ENCODE data around the gene PACRG. TPM values are rescaled to one million over a fixed set of nuclear protein-coding genes. Genes with fewer than 3 reads are reported as not detected.

The PACRG gene
- total RNA-seq, 1 experiment from 2014 or later = 0.44 TPM

- TF ChIP-seq SMAD4 (CRISPR knock-in tag; IDR thresholded peaks at IDR 0.05) (no peak), ATF3 (CRISPR knock-in tag; conservative IDR thresholded peaks at IDR 0.05) (no peak), ZNF232 (CRISPR knock-in tag; IDR thresholded peaks at IDR 0.05) (no peak), STAT6 (CRISPR knock-in tag; conservative IDR thresholded peaks at IDR 0.05; ENCODE audit: low read depth) (no peak), PREB (CRISPR knock-in tag; IDR thresholded peaks at IDR 0.05; ENCODE audit: borderline replicate concordance) (no peak), ZNF263 (CRISPR knock-in tag; IDR thresholded peaks at IDR 0.05; ENCODE audit: low read depth) (no peak), NFATC4 (CRISPR knock-in tag; IDR thresholded peaks at IDR 0.05) (no peak), GRHL2 (CRISPR knock-in tag; IDR thresholded peaks at IDR 0.05; ENCODE audit: insufficient replicate concordance, severe bottlenecking) (no peak), ZNF396 (CRISPR knock-in tag; IDR thresholded peaks at IDR 0.05; ENCODE audit: borderline replicate concordance) (no peak), FOXP4 (CRISPR knock-in tag; IDR thresholded peaks at IDR 0.05) (no peak), ZNF281 (CRISPR knock-in tag; IDR thresholded peaks at IDR 0.05) (no peak), EMX1 (CRISPR knock-in tag; IDR thresholded peaks at IDR 0.05) (no peak), NR1H2 (CRISPR knock-in tag; IDR thresholded peaks at IDR 0.05) (no peak), JUN (CRISPR knock-in tag; IDR thresholded peaks at IDR 0.05) (no peak)
- no peak for ATAC-seq
- Mint-ChIP-seq H3K27me3 (ENCODE audit: low read depth) (no peaks in the 10 kb centered on the region), H3K4me1 (no peaks in the 10 kb centered on the region), H3K4me3 (no peak overlapping the region), H3K9me3 (peaks cover 21% of the 10 kb centered on the region), H3K27ac (no peak overlapping the region), H3K36me3 (no peaks in the 10 kb centered on the region)
- ChIA-PET CTCF (no interaction called here), POLR2A (no interaction called here)
- DNase-seq (ENCODE audit: low spot score) = no peak
Measured at GRCh38 chr6:163226836-163227485, 499.2 kb downstream of the PACRG start.

- POLR2A ChIA-PET = no interaction called here
- Mint-ChIP-seq H3K4me1 (peaks cover 5% of the 10 kb centered on the region), H3K4me3 (no peak overlapping the region), H3K27me3 (ENCODE audit: low read depth) (no peaks in the 10 kb centered on the region), H3K36me3 (no peaks in the 10 kb centered on the region), H3K27ac (no peak overlapping the region), H3K9me3 (peaks cover 21% of the 10 kb centered on the region)
- CTCF ChIA-PET = no interaction called here
- ATAC-seq (no peak), DNase-seq (ENCODE audit: low spot score) (no peak)
- TF ChIP-seq FOXP1 (CRISPR knock-in tag; IDR thresholded peaks at IDR 0.05; ENCODE audit: borderline replicate concordance) (no peak), HMGXB4 (CRISPR knock-in tag; IDR thresholded peaks at IDR 0.05) (no peak), NFYB (CRISPR knock-in tag; conservative IDR thresholded peaks at IDR 0.05; ENCODE audit: low read depth) (no peak), TP53 (CRISPR knock-in tag; IDR thresholded peaks at IDR 0.05) (no peak), ATF3 (CRISPR knock-in tag; conservative IDR thresholded peaks at IDR 0.05) (no peak), IRF1 (CRISPR knock-in tag; IDR thresholded peaks at IDR 0.05) (no peak), RELA (CRISPR knock-in tag; IDR thresholded peaks at IDR 0.05; ENCODE audit: borderline replicate concordance) (no peak), JAZF1 (CRISPR knock-in tag; IDR thresholded peaks at IDR 0.05) (no peak), GRHL2 (CRISPR knock-in tag; IDR thresholded peaks at IDR 0.05; ENCODE audit: insufficient replicate concordance, severe bottlenecking) (no peak)
Measured at GRCh38 chr6:163228041-163228440, 500.3 kb downstream of the PACRG start.
